Endometrial microvascular endothelial cells (primary cell): ENCODE data around the gene WWC2. TPM values are rescaled to one million over a fixed set of nuclear protein-coding genes. Genes with fewer than 3 reads are reported as not detected.
"Not testable (repeated sequence)": the region's sequence is repeated elsewhere in the genome, so short reads cannot be mapped to it uniquely, and the experiment has no call there.

ENCODE experiments used
- in situ Hi-C: cut with HindIII; loops from 2 replicates; pipeline ENCODE4 v1.10.0; 2017; ENCODE audit warnings: low sequenced_read_pairs, low pct_unique_long_range_greater_than_20kb; ENCODE audit errors: inconsistent ontology term
- total RNA-seq: library from RNA; depleted of rRNA; stranded (reverse); fragments of >200 nt; gene quantifications from one replicate; pipeline ENCODE4 v1.2.3, GENCODE V29; 2015; ENCODE audit errors: inconsistent ontology term

The WWC2 gene
- total RNA-seq, 1 donor from 2014 or later = 27.0 TPM

- in situ Hi-C loops = no loop called here
Observed at GRCh38 chr4:183297675-183298074, 198.6 kb downstream of the WWC2 start.

GRCh38 chr4:183299464-183299863 lies 200.4 kb downstream of the WWC2 start:
- in situ Hi-C loops = no loop called here

GRCh38 chr4:183300070-183300469 lies 201.0 kb downstream of the WWC2 start:
- in situ Hi-C loops = no loop called here

GRCh38 chr4:183300655-183301054 lies 201.6 kb downstream of the WWC2 start:
- in situ Hi-C loops = no loop called here

GRCh38 chr4:183303301-183303700 lies 204.2 kb downstream of the WWC2 start:
- in situ Hi-C loops = no loop called here

GRCh38 chr4:183304067-183304466 lies 205.0 kb downstream of the WWC2 start:
- in situ Hi-C loops = no loop called here

- in situ Hi-C loops = no loop called here
Observed at GRCh38 chr4:183304538-183304937, 205.5 kb downstream of the WWC2 start.

GRCh38 chr4:183306811-183307210 lies 207.8 kb downstream of the WWC2 start:
- in situ Hi-C loops = no loop called here

- in situ Hi-C loops = no loop called here
Observed at GRCh38 chr4:183312841-183313240, 213.8 kb downstream of the WWC2 start.

GRCh38 chr4:183314336-183314735 lies 215.3 kb downstream of the WWC2 start:
- in situ Hi-C loops = no loop called here

GRCh38 chr4:183314806-183315205 lies 215.7 kb downstream of the WWC2 start:
- in situ Hi-C loops = no loop called here

GRCh38 chr4:183318656-183319055 lies 219.6 kb downstream of the WWC2 start:
- in situ Hi-C loops = no loop called here

GRCh38 chr4:183320211-183321059 lies 221.4 kb downstream of the WWC2 start, which contains the start of gene CLDN22:
Gene CLDN22 (minus strand): TSS chr4:183320276. CDS start chr4:183320218, 58 bp downstream.
- in situ Hi-C loops = no loop called here

GRCh38 chr4:183321079-183321478 lies 222.0 kb downstream of the WWC2 start:
- in situ Hi-C loops = no loop called here

GRCh38 chr4:183321516-183321915 lies 222.5 kb downstream of the WWC2 start:
- in situ Hi-C loops = no loop called here

- in situ Hi-C loops = no loop called here
Observed at GRCh38 chr4:183322326-183322725, 223.3 kb downstream of the WWC2 start, which contains the start of gene CLDN24. Gene CLDN24 (minus strand): TSS chr4:183322426. CDS start chr4:183322426, 0 bp downstream.

- in situ Hi-C loops = no loop called here
Observed at GRCh38 chr4:183323295-183323694, 224.2 kb downstream of the WWC2 start.

GRCh38 chr4:183324056-183324455 lies 225.0 kb downstream of the WWC2 start:
- in situ Hi-C loops = not testable (repeated sequence)

GRCh38 chr4:183324619-183325018 lies 225.6 kb downstream of the WWC2 start:
- in situ Hi-C loops = no loop called here

- in situ Hi-C loops = not testable (repeated sequence)
Observed at GRCh38 chr4:183326387-183326786, 227.3 kb downstream of the WWC2 start.
